Suppressor macrophage treated with lipopolysaccharide for 1 hour (primary cell): ENCODE data around the gene OOEP.
A peak's percentile ranks its signal among the peaks of the same experiment; 100 is the strongest.

Experiments
- DNase-seq, 3 donors: peaks; one replicate each; pipeline ENCODE4 v3.0.0-alpha.2; 2020 to 2022

Gene OOEP

DNA sequence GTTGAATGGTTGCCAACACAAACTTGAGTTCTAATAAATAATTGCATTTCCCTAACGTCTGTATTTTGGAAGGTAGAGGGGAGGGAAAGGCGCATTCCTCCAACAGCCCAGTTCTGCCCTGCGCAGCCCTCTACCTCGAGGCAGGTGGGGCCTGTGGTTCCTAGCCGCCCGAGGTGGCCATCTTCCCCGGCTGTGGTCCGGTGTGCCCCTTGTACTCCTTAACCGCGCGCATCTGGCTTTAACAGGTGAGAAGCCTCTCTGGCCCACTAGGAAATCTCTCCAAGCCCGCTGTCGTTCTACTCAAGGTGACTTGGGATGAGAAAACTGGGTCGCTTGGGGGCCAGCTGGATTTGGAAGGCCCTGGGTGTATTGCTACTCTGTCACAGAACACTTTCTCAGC lies 5.6 kb downstream of the OOEP start:
- no peak for DNase-seq

DNA sequence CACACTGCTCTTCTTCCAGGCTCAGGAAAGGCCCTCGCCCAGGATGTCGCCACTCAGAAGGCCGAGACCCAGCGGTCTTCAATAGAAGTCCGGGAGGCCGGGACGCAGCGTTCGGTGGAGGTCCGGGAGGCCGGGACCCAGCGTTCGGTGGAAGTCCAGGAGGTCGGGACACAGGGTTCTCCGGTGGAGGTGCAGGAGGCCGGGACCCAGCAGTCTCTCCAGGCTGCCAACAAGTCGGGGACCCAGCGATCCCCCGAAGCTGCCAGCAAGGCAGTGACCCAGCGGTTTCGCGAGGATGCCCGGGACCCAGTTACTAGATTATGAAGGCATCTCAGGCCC lies 6.2 kb downstream of the OOEP start:
- DNase-seq, result no peak

- no peak for DNase-seq
Measured at GRCh38 chr6:73362869-73363536, 6.7 kb downstream of the OOEP start.

- no peak for DNase-seq
Measured at GRCh38 chr6:73362358-73362757, 7.3 kb downstream of the OOEP start, which contains the start of gene KHDC3L. TSS of gene KHDC3L (plus strand) at chr6:73362658. CDS start at chr6:73362730, 72 bp downstream.

DNA sequence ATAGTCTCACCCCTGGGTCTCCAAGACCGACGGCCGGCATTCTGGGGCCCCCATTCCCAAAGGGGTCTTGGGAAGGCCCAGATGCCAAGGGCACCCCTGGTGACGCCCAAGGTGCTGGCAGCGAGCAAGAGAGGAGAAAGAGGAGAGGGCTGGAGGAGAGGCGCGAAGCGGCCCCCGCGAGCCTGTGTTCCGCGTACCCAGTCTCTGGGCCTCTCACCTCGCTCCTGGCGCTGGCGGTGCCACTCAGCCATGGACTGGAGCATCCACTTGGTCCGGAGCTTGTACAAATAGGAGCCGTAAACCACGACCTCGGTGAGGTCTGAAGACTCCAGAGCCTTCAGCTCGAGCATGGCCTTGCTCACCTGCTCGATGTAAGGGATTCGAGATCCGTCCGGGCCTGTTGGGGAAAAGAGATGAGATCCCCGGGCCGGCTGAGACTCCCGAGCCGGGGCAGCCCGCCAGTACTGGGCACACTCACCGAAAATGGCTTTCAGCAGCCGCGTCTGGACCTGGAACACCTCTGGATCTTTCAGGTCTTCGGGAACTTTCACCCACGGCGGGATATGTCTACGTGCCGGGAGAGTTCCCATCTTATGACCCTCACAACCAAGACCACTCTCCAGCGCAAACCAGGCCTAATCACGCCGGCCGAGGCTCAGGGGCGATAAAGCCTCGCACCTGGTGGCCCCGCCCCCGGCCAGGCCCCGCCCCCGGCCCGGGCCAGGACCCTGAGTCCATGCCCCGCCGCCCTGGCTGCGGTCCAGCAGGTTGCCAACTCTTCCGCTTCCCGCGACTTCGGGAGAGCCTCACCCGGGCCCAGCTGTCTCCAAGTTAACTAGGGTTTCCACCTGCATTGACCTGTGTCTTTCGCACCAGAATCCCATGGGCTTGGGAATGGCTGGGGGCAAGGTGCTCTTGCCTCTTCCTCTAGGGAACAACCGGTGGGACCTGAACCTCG lies 15.8 kb downstream of the OOEP start, which contains the start of gene DPPA5:
DPPA5 (minus strand) TSS at position 641 of the 958 bp plus-strand sequence; CDS start at position 590, 51 bp downstream.
- no peak for DNase-seq

DNA sequence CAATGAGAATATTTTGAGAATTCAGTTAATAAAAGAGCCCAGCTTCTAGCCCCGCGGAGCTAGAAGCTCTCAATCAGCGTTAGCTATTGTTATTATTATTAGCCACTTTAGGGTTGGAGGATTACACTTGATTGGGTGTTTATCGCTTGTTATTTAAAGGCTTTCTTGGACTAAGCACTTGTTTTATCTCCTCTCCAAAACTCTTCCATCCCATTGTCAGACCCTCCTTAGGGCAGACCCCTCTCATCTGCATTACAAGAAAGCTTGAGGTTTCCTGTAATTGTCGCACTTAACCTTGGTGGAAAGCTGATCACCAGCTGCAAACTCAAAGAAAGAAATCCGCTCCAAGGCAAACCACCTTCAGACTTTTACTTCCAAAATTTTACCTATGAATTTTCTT lies 20.4 kb downstream of the OOEP start:
- no peak for DNase-seq

GRCh38 chr6:73348550-73349204 lies 21.0 kb downstream of the OOEP start:
- no peak for DNase-seq

- no peak for DNase-seq
Measured at GRCh38 chr6:73343164-73343563, 26.5 kb downstream of the OOEP start.

DNA sequence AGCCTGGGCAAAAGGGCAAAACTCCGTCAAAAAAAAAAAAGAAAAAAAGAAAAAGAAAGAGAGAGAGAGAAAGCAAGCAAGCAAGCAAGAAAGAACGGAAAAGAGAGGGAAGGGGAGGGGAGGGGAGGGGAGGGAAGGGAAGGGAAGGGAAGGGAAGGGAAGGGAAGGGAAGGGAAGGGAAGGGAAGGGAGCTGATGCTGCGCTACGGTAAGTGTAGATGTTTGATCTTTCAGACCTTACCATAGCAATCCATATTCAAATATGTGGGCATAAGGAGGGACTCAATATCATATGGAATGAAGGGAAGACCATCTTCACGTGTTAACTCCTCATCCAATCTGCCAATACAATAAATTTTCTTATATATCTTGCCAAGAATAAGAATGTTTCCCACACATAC lies 27.5 kb downstream of the OOEP start:
- DNase-seq, result no peak

DNA sequence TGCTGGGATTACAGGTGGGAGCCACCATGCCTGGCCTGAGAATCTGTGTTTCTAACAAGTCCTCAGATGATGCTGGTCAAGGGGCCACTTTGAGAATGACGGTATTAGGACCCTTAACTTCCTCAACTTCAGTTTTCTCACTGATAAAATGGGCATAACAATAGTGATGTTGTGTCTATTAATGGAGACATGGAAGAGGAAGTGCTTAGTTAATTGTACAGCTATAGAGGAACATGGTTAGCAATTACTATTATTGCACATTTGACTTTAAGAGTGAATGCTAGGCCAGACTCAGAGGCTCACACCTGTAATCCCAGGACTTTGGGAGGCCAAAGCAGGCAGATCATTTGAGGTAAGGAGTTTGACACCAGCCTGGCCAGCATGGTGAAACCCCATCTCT lies 28.4 kb downstream of the OOEP start:
- peak in 1 of 3 donors; percentile 2 for DNase-seq

- DNase-seq, result no peak
Measured at GRCh38 chr6:73340048-73340447, 29.6 kb downstream of the OOEP start.

GRCh38 chr6:73339340-73339739 lies 30.4 kb downstream of the OOEP start:
- DNase-seq, result no peak

DNA sequence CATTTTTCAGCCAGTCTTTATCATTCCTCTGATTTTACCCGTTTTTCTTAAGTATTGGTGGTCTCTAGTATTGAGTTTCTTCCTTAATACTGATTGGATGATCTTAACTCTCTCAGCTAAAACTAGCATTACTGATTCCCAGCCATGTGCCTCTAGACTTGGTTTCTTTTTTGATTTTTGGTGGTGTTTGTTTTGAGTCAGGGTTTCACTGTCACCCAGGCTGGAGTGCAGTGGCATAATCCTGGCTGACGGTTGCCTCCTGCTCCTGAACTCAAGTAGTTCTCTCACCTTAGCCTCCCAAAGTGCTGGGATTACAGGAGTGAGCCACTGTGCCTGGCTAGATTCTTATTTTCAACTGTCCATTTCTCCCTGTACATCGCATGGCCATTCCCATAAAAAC lies 40.5 kb downstream of the OOEP start:
- no peak for DNase-seq

- DNase-seq, result no peak
Measured at GRCh38 chr6:73328790-73329189, 40.9 kb downstream of the OOEP start.

- DNase-seq, result no peak
Measured at GRCh38 chr6:73325656-73326055, 44.0 kb downstream of the OOEP start.

GRCh38 chr6:73323323-73323722 lies 46.4 kb downstream of the OOEP start:
- no peak for DNase-seq
